PFSK-1 (cell line): ENCODE measurements around the gene MAGI2.

Source experiments
- POLR2AphosphoS5 ChIP-seq: IDR thresholded peaks from 2 replicates; pipeline ENCODE4 v1.6.1; 2012; ENCODE audit warnings: low read depth, mild to moderate bottlenecking, control low read depth, low read length, moderate library complexity
- SIN3A ChIP-seq: IDR thresholded peaks from 2 replicates; pipeline ENCODE4 v1.6.1; 2012; ENCODE audit warnings: mild to moderate bottlenecking, low read length, moderate library complexity, borderline replicate concordance; ENCODE audit not compliant: insufficient read depth

GRCh38 chr7:78389022-78389421 lies 1064.4 kb downstream of the MAGI2 start:
- TF ChIP-seq POLR2AphosphoS5 (no peak), SIN3A (no peak)
